Measurements from ENCODE around the gene GOLGA6C.
"Not testable (repeated sequence)": the region's sequence is repeated elsewhere in the genome, so short reads cannot be mapped to it uniquely, and the experiment has no call there.

The GOLGA6C gene

GRCh38 chr15:75238150-75238549 is 20.0 kb upstream of the GOLGA6C start:
- no peak for ATAC-seq
- TF ChIP-seq CSDC2 (CRISPR knock-in tag; IDR thresholded peaks at IDR 0.05) (no peak), CSRNP3 (CRISPR knock-in tag; IDR thresholded peaks at IDR 0.05) (no peak), ARNTL (CRISPR knock-in tag; IDR thresholded peaks at IDR 0.05; ENCODE audit: borderline replicate concordance, low read depth) (no peak), PATZ1 (CRISPR knock-in tag; IDR thresholded peaks at IDR 0.05; ENCODE audit: borderline replicate concordance) (no peak), GLIS3 (CRISPR knock-in tag; IDR thresholded peaks at IDR 0.05) (no peak), TOX (CRISPR knock-in tag; IDR thresholded peaks at IDR 0.05; ENCODE audit: borderline replicate concordance) (no peak), OSR1 (CRISPR knock-in tag; IDR thresholded peaks at IDR 0.05) (no peak), ZNF70 (CRISPR knock-in tag; IDR thresholded peaks at IDR 0.05) (no peak), ZFP3 (CRISPR knock-in tag; IDR thresholded peaks at IDR 0.05) (no peak), ESRRG (CRISPR knock-in tag; IDR thresholded peaks at IDR 0.05) (no peak), TCF4 (CRISPR knock-in tag; IDR thresholded peaks at IDR 0.05; ENCODE audit: borderline replicate concordance) (no peak)

GRCh38 chr15:75245741-75246140 is 12.4 kb upstream of the GOLGA6C start:
- not testable (repeated sequence) for ATAC-seq

- not testable (repeated sequence) for ATAC-seq
Measured at GRCh38 chr15:75248991-75249390, 9.1 kb upstream of the GOLGA6C start.

GRCh38 chr15:75249726-75250125 is 8.4 kb upstream of the GOLGA6C start:
- no peak for ATAC-seq
- no peak for TF ChIP-seq ARNTL (CRISPR knock-in tag; IDR thresholded peaks at IDR 0.05; ENCODE audit: borderline replicate concordance, low read depth)

- ATAC-seq = not testable (repeated sequence)
Measured at GRCh38 chr15:75251343-75251742, 6.8 kb upstream of the GOLGA6C start.

GRCh38 chr15:75252285-75252684 is 5.8 kb upstream of the GOLGA6C start:
- ATAC-seq = not testable (repeated sequence)

GRCh38 chr15:75258620-75259343 is 648 bp downstream of the GOLGA6C start:
- not testable (repeated sequence) for ATAC-seq

- ATAC-seq = not testable (repeated sequence)
Measured at GRCh38 chr15:75259873-75260272, 1.7 kb downstream of the GOLGA6C start.

- ATAC-seq = 0 out of 3 replicates have a peak, but pooled peaks have one; percentile 13
Measured at GRCh38 chr15:75273751-75274359, 15.7 kb downstream of the GOLGA6C start.

GRCh38 chr15:75274509-75275107 is 16.5 kb downstream of the GOLGA6C start:
- ATAC-seq = peak; percentile 100

- peak; percentile 10; the same call in 1 of the 3 replicates for ATAC-seq
Measured at GRCh38 chr15:75275617-75276016, 17.5 kb downstream of the GOLGA6C start.

GRCh38 chr15:75278497-75278896 is 20.4 kb downstream of the GOLGA6C start:
- not testable (repeated sequence) for ATAC-seq

- not testable (repeated sequence) for ATAC-seq
Measured at GRCh38 chr15:75282572-75282971, 24.4 kb downstream of the GOLGA6C start, which contains the start of gene GOLGA6D. TSS of gene GOLGA6D (plus strand) at chr15:75282835. CDS start at chr15:75282876, 41 bp downstream.

- ATAC-seq = not testable (repeated sequence)
Measured at GRCh38 chr15:75284152-75284551, 26.0 kb downstream of the GOLGA6C start.

GRCh38 chr15:75293660-75294059 is 35.5 kb downstream of the GOLGA6C start:
- not testable (repeated sequence) for ATAC-seq
